Measurements from ENCODE around the gene FARP1. TPM values are rescaled to one million over a fixed set of nuclear protein-coding genes. Genes with fewer than 3 reads are reported as not detected.

Gene FARP1
- total RNA-seq, 2 experiments from 2014 or later: 0.29 to 0.34 TPM

GRCh38 chr13:98428256-98428966, 285.5 kb downstream of the FARP1 start:
- ChIA-PET POLR2A (no interaction called here), CTCF (no interaction called here)

GRCh38 chr13:98429081-98429480, 286.2 kb downstream of the FARP1 start:
- ChIA-PET CTCF (no interaction called here), POLR2A (no interaction called here)

- ChIA-PET POLR2A (no interaction called here), CTCF (no interaction called here)
These were observed 286.6 kb downstream of the FARP1 start for GRCh38 chr13:98429531-98429930.

- POLR2A ChIA-PET: no interaction called here
- CTCF ChIA-PET: no interaction called here
These were observed 287.3 kb downstream of the FARP1 start for GRCh38 chr13:98429977-98430736.

GRCh38 chr13:98432638-98433037, 289.7 kb downstream of the FARP1 start:
- ChIA-PET CTCF (no interaction called here), POLR2A (no interaction called here)

GRCh38 chr13:98433654-98434053, 290.8 kb downstream of the FARP1 start:
- ChIA-PET POLR2A (no interaction called here), CTCF (interaction anchor here (1.0 kb wide), 2 partner anchors 12 to 220 kb away, joined by 3 read pairs; no protein-coding TSS in a partner anchor)

- POLR2A ChIA-PET: no interaction called here
- CTCF ChIA-PET: interaction anchor here (1.0 kb wide), 2 partner anchors 12 to 219 kb away, joined by 3 read pairs; no protein-coding TSS in a partner anchor
These were observed 291.2 kb downstream of the FARP1 start for GRCh38 chr13:98434060-98434459.

GRCh38 chr13:98435376-98435775, 292.5 kb downstream of the FARP1 start:
- POLR2A ChIA-PET: no interaction called here
- CTCF ChIA-PET: no interaction called here

- POLR2A ChIA-PET: no interaction called here
- CTCF ChIA-PET: no interaction called here
These were observed 293.5 kb downstream of the FARP1 start for GRCh38 chr13:98436233-98436910.

GRCh38 chr13:98438246-98439125, 295.6 kb downstream of the FARP1 start:
- ChIA-PET POLR2A (no interaction called here), CTCF (no interaction called here)

GRCh38 chr13:98439126-98439828, 296.4 kb downstream of the FARP1 start:
- ChIA-PET POLR2A (interaction anchor here (0.5 kb wide), 1 partner anchor 1309 kb away, joined by 6 read pairs; no protein-coding TSS in a partner anchor), CTCF (no interaction called here)

- CTCF ChIA-PET: no interaction called here
- POLR2A ChIA-PET: no interaction called here
These were observed 297.0 kb downstream of the FARP1 start for GRCh38 chr13:98439896-98440295.

- ChIA-PET CTCF (no interaction called here), POLR2A (no interaction called here)
These were observed 297.6 kb downstream of the FARP1 start for GRCh38 chr13:98440390-98441055.

GRCh38 chr13:98441056-98441676, 298.3 kb downstream of the FARP1 start:
- CTCF ChIA-PET: interaction anchor here (1.1 to 1.8 kb wide), 2 partner anchors 212 to 232 kb away, joined by 3 to 4 read pairs; no protein-coding TSS in a partner anchor
- POLR2A ChIA-PET: no interaction called here

- ChIA-PET POLR2A (no interaction called here), CTCF (interaction anchor here (1.8 kb wide), 1 partner anchor 231 kb away, joined by 4 read pairs; no protein-coding TSS in a partner anchor)
These were observed 299.7 kb downstream of the FARP1 start for GRCh38 chr13:98442391-98443230.

GRCh38 chr13:98443329-98443728, 300.4 kb downstream of the FARP1 start:
- ChIA-PET CTCF (no interaction called here), POLR2A (no interaction called here)

GRCh38 chr13:98443800-98444325, 301.0 kb downstream of the FARP1 start:
- POLR2A ChIA-PET: no interaction called here
- CTCF ChIA-PET: interaction anchor here (2.3 to 3.1 kb wide), 2 partner anchors 210 to 228 kb away, joined by 13 to 43 read pairs; no protein-coding TSS in a partner anchor
